Hindlimb muscle (tissue), 1 donor: ENCODE data around the gene ADARB2. TPM values are rescaled to one million over a fixed set of nuclear protein-coding genes. Genes with fewer than 3 reads are reported as not detected.

ENCODE experiments used
- DNase-seq: peaks from one replicate; pipeline ENCODE4 v3.0.0-alpha.2; 2013
- polyA plus RNA-seq: library from polyadenylated mRNA; unstranded; fragments of 120-200 nt; gene quantifications from one replicate; pipeline ENCODE4 v1.2.1, GENCODE V29; 2013; ENCODE audit not compliant: insufficient read length

Gene ADARB2
- polyA plus RNA-seq, 1 donor = 0.04 TPM

DNA sequence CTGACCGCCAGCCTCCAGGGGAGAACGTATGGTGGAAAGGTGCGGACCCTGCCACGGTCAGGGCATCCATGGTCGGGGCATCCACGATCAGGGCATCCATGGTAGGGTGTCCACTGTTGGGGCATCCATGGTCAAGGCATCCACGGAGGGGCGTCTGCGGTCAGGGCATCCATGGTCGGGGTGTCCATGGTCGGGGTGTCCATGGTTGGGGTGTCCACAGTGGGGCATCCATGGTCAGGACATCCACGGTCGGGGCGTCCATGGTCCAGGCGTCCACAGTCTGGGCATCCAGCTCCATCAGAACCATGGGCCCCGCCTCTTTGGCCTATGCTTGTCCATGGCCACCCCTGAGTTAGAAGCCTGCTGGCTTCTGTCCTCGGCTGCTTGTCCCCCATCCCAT is 148.1 kb downstream of the ADARB2 start:
- no peak for DNase-seq

DNA sequence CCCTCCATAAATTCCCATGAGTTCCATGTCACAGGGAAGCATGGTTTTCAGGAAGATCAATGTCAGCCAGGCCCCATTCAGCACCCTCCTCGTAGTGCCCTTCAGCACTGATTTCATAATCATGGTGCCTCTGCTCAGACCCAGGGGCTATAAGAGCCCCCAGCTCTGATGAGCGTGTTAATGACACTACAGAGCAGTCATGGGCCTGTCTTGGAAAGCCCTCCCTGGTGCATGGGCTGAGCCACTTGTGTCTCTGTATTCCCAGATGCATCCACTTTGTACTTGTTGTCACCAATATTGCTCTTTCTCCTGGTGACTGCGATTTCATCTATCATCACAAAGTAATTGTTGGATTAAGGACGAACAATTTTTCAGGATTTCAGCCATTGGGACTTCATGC is 154.6 kb downstream of the ADARB2 start:
- no peak for DNase-seq

DNA sequence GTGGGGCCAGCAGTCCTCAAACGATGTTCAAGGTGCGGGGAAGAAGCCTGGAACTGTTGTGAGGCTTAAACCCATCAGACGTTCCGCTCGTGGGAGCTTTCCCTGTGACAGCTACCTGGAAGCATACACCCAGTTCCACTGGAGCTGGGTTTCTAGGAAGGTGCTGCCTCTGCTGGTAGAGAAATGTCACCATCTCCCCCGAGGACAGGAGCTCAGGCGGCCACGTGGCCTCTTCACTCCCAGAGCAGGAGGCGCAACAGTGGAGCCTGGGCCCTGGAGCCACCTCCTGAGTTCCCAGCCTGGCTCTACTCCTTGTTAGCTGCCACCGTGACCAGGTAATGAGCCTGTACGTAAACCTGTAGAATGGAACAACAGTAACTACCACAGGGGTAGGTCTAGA is 156.1 kb downstream of the ADARB2 start:
- no peak for DNase-seq

DNA sequence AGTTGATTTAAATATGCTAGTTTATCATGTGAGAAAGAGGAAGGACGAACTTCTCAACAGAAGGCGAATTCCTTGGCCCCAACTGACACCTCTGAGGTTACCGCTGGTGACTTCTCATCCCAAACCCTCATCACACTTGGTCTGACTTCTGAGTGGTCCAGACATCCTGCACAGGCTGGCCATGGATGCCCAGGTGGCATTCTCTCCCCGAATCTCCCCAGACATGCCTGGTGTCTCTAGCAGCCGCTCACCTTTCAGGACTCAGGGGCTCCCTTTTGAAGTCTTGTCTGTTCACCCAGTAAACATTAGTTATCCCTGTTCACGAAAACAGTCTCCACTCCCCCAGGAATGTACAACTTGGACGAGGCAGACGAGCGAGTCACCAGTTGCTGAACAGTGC is 157.7 kb downstream of the ADARB2 start:
- DNase-seq = no peak

DNA sequence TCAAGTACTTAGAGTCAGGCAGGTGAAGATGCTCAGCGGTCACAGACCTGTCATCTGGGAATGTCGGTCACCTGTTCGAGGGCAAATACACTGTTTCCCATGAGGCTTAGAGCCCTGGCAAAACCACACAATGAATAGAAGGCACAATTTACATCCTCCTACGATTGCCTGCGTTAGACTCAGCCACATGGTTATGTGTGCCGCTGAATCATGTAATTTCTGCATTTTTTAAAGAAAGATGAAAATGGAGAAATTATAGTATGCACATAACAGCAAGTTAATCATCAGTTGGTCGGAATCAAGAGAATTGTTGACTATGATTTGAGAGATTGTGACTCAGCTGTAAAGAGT is 158.2 kb downstream of the ADARB2 start:
- DNase-seq = no peak

DNA sequence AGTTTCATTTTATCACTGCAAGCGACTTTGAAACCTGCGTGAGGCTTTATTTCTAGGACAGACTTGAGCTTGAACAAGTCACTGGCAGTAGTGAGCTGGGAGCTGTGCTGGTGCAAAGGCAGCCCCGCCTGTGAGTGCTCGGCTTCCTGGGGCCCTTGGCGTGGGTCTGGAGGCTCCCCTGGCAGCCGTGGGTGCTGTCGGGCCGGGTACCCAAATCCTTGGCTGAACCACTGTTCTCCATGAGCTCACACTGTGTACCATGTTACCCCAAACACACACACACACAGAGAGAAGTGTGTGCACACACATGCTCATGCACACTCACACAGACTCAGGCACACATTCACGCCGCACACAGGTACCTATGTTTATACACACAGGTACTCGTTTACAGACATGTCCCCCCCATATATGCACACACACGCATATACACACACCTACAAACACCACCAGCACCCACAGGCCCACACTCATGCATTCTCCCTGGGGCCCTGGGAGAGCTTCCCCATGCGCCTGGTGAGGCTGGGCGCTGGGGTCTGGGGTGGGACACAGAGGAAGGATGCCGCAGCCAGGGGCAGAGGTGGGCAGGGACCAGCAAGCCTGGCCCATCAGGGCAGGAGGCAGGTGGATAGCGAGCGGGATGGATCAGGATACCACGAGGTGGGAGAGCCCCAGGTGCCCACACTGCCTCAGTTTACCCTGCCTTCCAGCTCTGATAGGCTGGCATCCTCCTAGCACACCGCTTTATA is 158.8 kb downstream of the ADARB2 start:
- DNase-seq = no peak

DNA sequence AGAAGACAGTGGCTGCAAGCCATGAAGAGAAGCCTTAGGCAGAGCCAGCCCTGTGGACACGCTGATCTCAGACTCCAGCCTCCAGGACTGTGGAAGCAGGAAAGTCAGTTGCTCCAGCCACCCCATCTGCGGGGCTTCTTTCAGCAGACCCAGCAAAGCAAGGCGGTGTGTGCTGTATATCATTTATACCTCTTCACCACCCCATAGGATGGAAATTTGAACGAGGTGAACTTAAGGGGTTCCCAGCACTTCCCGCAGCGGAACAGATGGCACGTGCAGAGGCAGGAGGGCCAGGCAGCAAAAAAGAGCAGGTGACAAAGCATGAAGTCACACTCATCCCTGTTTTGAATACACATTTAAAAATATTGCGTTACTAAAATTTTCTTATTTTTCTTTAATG is 159.4 kb downstream of the ADARB2 start:
- DNase-seq = no peak

DNA sequence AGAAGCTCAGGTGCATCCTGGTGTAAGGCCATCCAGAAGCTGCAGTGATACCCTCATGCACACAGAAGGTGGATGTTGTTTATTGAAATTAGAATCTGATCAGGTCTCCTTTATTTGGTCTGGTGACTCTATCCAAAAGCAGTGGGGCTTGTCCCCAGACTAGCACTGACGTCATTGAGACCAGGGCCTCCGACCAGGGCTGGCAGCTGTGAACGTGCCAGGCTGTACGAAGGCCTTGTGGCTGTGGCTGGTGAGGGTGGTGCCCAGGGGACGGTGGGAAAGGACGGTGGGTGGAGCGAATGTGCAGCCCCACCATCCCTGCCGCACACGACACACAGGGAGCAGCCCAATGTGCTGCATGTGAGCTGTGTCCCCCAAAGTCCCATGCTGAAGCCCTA is 160.0 kb downstream of the ADARB2 start:
- no peak for DNase-seq

DNA sequence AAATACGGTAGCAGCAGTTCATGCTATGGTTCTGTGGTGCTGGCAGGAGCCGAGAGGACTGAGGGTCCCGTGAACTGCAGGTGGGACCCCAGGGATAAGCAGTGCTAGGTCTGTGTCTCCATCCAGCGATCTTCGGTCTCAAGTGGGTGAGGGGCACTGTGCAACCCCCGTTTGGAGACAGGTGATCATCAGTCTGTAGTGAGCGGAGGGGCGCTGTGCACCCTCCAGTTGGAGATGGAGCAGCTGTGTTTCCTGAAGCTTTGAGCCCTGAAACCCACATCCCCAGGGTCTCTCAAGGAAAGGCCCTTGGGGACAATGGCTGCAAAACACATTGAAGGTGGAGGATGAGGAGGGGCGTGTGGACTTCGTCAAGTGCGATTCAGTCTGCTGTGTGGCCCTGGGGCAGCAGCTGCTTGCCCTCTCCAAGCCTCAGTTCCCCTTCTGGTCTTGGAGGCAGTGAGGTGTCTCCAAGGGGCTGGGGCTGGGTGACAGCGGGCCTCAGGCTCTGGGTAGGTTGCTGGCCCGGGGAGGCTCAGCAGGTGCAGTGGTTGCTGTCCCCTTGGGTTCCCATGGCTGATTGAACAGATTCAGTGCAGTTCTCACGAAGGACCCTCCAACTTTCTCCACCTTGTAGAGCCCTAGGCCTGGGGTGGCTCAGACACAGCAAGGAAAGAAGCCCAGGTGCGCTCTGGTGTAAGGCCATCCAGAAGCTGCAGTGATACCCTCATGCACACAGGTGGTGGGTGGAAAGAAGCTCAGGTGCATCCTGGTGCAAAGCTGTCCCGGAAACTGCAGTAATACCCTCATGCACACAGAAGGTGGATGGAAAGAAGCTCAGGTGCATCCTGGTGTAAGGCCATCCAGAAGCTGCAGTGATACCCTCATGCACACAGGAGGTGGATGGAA is 160.6 kb downstream of the ADARB2 start:
- DNase-seq = no peak

DNA sequence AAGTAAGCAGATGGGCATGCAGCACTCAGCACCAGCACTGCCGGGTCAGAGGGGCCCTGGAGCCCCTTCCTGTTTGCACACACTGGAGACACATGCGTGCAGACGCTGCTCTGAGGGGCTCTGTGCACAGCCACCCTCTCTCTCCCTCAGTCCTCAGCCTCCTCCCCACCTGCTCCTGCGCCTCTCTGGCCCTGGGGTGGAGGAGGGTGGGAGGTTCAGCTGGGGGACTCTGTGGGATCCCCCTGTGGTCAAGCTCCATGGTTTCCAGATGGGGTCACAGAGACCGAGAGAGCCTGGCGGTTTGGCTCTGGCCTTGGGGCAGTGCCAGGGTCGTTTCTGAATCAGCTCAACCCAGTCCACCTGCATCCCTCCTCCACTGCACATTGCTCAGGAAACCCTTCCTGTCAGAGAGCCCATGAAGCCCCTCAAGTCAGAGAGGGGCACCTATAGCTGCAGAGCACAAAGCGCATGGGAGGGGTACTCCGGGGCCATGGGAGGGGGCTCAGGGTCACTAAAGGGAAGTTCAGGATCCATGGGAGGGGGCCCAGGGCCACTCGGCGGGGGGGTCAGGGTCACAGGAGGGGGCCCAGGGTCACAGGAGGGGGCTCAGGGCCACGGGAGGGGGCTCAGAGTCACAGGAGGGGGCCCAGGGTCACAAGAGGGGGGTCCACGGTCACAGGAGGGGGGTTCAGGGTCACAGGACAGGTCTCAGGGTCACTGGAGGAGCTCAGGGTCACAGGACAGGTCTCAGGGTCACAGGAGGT is 161.7 kb downstream of the ADARB2 start:
- DNase-seq = no peak

DNA sequence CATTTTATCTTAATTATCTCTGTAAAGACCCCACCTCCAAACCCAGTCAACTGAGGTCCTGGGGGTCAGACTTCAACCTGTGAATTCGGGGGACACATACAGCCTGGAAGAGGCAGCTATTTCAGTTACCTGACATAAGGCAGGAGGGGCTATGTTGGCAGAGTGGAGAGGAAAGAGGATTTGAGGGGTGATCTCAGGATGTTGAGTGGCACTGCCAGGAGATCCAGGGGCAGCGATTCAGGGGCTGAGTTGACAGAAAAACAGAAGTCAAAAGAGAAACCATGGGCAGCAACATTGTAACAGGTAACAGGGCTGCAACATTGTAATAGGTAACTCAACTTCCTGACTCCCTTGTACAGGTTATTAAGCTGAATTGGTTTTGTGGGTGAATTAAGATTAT is 162.6 kb downstream of the ADARB2 start:
- no peak for DNase-seq

DNA sequence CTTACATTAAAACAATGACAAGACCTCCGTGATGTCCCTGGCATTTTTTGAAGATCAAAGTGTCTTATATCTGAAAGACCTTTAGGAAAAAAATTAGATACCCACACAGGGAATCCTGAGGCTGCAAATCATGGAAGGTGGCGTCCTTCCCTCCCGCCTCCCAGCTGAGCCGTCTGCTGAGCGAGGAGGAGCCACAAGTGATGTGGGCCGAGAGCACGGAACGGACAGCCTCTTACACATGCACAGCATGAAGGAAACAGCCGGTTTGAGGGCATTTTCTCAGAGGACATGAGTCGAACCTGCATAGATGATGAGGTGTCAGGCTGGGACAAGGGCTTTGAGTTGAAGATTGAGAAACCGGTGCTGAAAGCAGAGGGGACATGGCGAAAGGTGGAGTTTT is 163.3 kb downstream of the ADARB2 start:
- no peak for DNase-seq

DNA sequence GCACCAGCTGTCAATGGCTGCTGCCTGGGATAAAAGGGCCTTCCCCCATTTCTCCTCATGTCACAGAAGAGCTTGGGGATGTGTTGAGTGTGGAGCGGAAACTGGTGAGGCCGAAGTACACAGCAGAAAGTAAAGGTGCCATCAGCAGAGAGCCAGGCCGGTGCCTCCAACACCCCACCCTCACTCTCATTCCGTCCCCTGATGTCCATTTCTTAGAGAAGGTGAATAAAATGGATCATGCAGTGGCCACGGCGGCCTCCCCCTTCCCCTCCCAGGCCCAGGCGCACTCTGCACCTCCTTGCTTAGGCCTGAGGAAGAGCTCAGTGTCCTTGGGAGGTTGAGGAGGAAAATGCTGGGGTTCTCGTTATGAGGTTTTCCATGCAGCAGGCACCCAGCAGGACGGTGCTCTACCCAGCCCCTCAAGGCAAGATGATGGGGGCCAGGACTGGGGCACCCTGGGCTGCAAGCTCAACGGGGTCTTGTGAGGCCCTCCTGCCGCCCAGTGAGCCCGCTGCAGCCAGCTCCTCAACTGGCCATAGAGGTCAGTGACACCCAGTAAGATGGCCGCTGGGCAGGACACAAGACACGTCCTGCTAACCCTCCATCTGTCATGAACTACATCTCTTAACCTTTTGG is 163.9 kb downstream of the ADARB2 start:
- DNase-seq = no peak

DNA sequence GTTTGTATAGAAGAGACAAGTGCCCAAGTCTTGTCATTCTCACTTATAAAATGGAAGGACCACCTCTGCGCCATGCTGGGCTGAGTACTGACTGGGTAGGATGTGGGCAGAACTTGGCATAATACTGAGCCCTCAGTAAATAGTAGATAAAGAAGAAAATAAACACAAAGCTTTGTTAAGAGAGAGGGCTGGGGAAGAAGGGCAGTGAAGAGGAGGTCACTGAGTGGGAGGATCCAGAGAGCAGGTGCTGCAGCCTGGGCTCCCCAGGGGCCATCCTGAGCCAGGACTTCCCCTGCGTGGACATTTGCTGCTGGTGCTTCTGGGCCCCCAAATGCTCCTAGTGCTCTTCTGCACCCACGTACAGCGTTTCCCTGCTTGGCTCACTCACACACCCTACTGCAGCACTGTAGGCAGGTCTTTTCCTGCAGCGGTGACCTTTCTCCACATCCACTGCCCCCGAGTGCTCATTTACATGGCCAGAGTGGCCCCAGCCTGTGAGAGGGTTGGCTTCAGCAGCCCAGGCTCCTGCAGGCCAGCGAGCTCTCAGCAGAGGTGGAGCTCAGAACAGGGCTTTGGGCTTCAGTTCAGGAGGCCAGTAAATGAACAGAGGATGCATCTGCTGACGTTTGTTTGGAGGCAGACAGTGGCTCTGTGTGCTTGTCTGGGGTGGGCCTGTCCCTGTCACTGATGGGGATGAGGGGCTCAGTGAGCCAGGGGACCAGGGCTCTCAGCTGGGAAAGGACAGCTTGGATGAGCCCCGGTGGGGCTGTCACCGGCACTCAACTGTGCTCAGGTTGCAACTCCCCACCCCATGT is 164.6 kb downstream of the ADARB2 start:
- DNase-seq = no peak

DNA sequence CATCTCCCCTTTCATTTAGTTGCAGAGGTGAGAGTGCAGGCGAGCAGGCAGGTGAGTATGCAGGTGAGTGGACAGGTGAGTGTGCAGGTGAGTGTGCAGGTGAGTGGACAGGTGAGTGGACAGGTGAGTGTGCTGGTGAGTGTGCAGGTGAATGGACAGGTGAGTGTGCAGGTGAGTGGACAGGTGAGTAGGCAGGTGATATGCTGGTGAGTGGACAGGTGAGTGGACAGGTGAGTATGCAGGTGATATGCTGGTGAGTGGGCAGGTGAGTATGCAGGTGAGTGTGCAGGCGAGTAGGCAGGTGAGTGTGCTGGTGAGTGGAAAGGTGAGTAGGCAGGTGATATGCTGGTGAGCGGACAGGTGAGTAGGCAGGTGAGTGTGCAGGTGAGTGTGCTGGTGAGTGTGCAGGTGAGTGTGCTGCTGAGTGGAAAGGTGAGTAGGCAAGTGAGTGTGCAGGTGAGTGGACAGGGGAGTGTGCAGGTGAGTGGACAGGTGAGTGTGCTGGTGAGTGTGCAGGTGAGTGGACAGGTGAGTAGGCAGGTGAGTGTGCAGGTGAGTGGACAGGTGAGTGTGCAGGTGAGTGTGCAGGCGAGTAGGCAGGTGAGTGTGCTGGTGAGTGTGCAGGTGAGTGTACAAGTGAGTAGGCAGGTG is 165.6 kb downstream of the ADARB2 start:
- DNase-seq = no peak

DNA sequence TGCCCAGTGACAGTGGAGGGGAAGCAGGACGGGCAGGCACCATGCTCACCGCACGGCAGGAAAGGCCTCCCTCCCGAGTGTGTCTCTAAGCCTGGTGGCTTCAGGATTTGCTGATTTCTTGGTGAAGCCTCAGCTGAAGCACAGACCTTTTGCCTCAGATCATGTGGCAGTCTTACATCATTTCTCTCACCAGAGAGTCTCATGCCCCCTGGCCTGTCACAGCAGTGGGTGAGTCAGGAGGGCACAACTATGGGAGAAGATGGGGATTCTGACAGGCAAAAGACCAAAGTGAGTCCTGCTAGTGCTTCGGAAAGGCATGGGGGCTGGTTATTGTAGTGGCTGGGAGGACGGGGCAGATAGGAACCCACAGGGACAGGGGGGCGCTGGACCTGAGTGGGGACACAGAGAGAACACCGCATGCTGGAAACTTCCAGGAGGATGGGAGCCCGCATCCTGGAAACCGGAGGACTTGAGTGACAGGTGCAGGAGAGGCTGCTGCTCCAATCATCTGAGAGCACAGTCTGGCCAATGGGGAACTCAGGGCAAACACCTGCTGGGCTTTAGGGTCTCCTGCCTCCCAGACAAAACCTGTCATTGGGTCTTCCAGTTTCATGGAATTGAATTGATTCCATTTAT is 166.8 kb downstream of the ADARB2 start:
- DNase-seq = no peak

DNA sequence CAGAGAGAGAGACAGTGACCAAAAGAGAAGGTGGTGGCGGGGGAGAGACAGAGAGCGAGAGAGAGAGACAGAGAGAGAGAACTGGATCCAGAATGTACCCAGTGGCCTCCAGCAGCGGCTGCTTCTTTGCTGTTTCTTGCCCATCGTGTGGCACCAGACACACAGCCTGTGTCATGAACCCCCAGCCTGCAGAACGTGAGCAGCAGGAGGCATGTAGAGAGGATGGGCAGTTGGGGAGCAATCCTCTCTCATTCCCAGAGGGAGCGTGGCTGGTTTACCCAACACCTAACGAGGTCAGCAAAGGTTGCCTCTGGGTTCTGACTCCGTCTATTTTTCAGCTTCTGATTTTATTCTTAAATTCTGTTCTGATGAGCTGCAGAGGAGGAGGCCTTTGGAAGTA is 168.1 kb downstream of the ADARB2 start:
- no peak for DNase-seq

DNA sequence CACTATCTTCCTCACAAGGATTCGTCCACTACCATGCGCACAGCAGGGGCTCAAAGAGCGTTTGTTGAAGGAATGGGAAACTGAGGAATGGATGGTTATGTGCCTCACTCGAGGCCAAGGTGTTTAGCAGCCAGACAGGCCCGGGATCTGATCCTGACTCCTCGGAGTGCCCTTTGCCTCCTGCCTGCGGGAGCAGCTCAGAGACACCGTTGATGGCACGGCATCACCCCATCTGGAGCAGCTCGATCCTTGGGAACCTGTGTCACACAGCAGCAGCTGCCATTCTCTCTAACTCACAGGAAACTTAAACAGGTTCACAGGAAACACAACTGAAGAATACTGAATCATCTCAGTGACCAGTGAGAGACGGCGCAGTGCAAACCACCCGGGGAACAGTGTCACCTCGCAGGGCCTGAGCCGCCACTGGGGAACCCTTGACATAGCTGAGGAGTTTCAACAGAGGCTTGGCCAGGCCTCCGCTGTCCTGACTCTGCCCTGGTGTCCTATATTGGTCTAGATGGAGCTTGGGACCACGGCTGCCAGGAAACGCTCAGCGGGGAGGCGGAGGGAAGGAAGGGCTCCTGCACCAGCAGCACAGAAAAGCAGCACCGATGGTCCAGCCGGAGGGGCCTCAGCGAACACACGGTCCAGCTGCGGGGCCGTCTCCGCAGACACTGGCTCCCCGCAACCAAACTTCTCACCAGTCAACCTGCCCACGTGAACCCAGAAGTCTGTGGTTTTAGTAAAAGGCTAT is 169.4 kb downstream of the ADARB2 start:
- no peak for DNase-seq

DNA sequence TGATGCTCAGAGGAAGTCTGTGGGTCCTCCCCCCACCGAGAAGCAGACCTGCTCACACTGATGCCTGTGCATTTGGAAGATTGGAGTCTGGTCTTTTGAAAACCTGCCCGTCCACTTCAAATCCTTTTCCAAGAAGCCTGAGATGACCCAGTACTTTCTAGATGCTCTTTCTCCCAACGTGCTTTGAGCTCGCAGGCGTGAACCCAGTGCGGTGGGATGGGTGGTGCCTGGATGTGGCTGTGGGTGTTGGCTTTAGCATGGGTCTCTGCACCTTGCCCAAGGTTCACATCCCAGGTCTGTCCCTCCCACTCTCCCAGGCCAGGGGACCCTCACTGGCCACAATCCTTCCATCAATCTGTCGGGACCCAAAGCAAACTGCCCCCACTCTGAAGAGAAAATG is 170.2 kb downstream of the ADARB2 start:
- DNase-seq = no peak

DNA sequence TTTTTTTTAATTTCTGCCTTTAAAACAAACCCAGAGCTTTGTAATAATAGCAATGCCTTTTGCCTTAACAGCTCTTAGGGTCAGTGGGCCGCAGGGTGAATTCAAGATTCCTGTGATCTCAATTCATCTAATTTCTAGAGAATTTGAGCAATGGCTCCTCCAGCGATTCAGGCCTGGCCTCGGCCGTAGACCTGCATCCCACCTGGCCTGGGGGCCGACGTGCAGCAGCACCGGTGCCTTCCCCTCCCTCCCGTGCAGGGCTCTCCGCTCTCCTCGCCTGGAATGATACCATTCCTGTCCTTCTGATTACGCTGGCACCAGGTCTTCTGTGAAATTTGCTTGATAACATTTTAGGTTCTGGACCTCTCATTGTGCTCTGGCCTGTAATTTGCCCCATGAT is 172.5 kb downstream of the ADARB2 start:
- DNase-seq = no peak
